Right kidney (tissue), 1 donor: ENCODE data around the gene IL1RL1.

Experiments
- DNase-seq: peaks from one replicate; pipeline ENCODE4 v3.0.0-alpha.2; 2016

Gene IL1RL1

GRCh38 chr2:102368461-102369109 lies 57.2 kb downstream of the IL1RL1 start:
- no peak for DNase-seq

- DNase-seq: no peak
Measured at GRCh38 chr2:102369866-102370265, 58.5 kb downstream of the IL1RL1 start.

GRCh38 chr2:102376052-102376591 lies 64.8 kb downstream of the IL1RL1 start:
- DNase-seq: no peak

- DNase-seq: no peak
Measured at GRCh38 chr2:102383722-102384121, 72.4 kb downstream of the IL1RL1 start.

GRCh38 chr2:102385522-102385921 lies 74.2 kb downstream of the IL1RL1 start:
- no peak for DNase-seq

- no peak for DNase-seq
Measured at GRCh38 chr2:102386004-102386403, 74.6 kb downstream of the IL1RL1 start.

- DNase-seq: no peak
Measured at GRCh38 chr2:102386867-102387541, 75.6 kb downstream of the IL1RL1 start.

- no peak for DNase-seq
Measured at GRCh38 chr2:102387763-102388546, 76.6 kb downstream of the IL1RL1 start.

- no peak for DNase-seq
Measured at GRCh38 chr2:102391565-102391964, 80.2 kb downstream of the IL1RL1 start.

GRCh38 chr2:102392096-102392495 lies 80.7 kb downstream of the IL1RL1 start:
- no peak for DNase-seq

- no peak for DNase-seq
Measured at GRCh38 chr2:102392942-102393341, 81.6 kb downstream of the IL1RL1 start.

- DNase-seq: no peak
Measured at GRCh38 chr2:102396012-102396411, 84.6 kb downstream of the IL1RL1 start.

GRCh38 chr2:102397209-102397608 lies 85.8 kb downstream of the IL1RL1 start:
- no peak for DNase-seq

GRCh38 chr2:102399499-102400141 lies 88.3 kb downstream of the IL1RL1 start:
- no peak for DNase-seq

- no peak for DNase-seq
Measured at GRCh38 chr2:102401456-102401855, 90.1 kb downstream of the IL1RL1 start.
